C4-2B (cell line): Measurements from ENCODE around the gene TRPC4.

Source experiments
- H3K27ac ChIP-seq: fragments of 450-650 bp; 2 replicates; pipeline ENCODE4 v1.5.1; 2017
- ZFX ChIP-seq: fragments of 450-650 bp; IDR thresholded peaks from 2 replicates; pipeline ENCODE4 v1.6.1; 2017
- TF ChIP-seq, protein P1 (sequence below): fragments of 450-650 bp; conservative IDR thresholded peaks from 2 replicates; pipeline ENCODE4 v1.5.1; 2017; ENCODE audit warnings: mild to moderate bottlenecking

TRPC4 gene

GRCh38 chr13:37729876-37730275 is 139.7 kb downstream of the TRPC4 start:
- H3K27ac ChIP-seq = no peak overlapping the region
- TF ChIP-seq, protein P1, sequence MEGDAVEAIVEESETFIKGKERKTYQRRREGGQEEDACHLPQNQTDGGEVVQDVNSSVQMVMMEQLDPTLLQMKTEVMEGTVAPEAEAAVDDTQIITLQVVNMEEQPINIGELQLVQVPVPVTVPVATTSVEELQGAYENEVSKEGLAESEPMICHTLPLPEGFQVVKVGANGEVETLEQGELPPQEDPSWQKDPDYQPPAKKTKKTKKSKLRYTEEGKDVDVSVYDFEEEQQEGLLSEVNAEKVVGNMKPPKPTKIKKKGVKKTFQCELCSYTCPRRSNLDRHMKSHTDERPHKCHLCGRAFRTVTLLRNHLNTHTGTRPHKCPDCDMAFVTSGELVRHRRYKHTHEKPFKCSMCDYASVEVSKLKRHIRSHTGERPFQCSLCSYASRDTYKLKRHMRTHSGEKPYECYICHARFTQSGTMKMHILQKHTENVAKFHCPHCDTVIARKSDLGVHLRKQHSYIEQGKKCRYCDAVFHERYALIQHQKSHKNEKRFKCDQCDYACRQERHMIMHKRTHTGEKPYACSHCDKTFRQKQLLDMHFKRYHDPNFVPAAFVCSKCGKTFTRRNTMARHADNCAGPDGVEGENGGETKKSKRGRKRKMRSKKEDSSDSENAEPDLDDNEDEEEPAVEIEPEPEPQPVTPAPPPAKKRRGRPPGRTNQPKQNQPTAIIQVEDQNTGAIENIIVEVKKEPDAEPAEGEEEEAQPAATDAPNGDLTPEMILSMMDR = no peak
- no peak for TF ChIP-seq ZFX

- no peak for TF ChIP-seq ZFX
- TF ChIP-seq, protein P1 = no peak
- no peak overlapping the region for H3K27ac ChIP-seq
These were observed 153.0 kb downstream of the TRPC4 start for GRCh38 chr13:37716420-37717195.

DNA sequence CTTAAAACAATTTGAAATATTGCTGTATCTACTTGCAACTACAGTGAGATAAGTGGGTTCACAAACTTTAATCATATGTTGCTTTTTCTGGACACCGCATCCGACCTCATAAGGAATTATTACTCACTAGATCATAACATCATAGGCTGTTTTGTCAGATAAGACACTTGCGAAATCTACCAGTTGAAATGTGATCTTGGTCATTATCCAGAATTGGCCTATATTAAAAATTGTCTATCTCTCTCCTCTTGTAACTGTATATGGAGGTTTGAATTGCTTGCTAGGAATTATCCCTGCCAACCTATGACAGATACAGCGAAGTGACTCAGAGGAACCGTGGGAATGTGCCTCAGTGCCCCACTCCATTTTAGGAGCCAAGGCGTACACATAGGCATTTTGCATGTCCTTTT is 154.0 kb downstream of the TRPC4 start:
- H3K27ac ChIP-seq = no peak overlapping the region
- TF ChIP-seq ZFX = no peak
- TF ChIP-seq, protein P1 = no peak

DNA sequence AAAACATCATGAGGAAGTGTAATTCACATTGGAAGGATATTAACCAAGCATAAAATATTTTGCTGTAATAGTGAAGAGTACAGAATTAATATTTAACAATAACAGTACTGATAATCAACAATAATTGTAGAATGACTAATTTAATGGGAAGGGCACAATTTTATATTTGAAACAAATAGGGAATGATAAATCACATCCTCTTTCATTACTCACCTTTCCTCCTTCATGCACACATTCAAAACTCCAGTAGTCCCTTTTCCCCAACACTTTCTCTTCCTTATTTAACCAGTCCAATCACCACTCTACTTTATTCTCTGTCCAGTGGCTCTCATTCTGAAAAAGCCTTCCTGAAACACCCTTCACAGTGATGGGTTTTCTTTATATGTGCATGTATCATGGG is 160.3 kb downstream of the TRPC4 start:
- no peak overlapping the region for H3K27ac ChIP-seq
- TF ChIP-seq, protein P1 = no peak
- TF ChIP-seq ZFX = no peak

- no peak for TF ChIP-seq ZFX
- TF ChIP-seq, protein P1 = no peak
- H3K27ac ChIP-seq = no peak overlapping the region
These were observed 161.7 kb downstream of the TRPC4 start for GRCh38 chr13:37707739-37708500.

DNA sequence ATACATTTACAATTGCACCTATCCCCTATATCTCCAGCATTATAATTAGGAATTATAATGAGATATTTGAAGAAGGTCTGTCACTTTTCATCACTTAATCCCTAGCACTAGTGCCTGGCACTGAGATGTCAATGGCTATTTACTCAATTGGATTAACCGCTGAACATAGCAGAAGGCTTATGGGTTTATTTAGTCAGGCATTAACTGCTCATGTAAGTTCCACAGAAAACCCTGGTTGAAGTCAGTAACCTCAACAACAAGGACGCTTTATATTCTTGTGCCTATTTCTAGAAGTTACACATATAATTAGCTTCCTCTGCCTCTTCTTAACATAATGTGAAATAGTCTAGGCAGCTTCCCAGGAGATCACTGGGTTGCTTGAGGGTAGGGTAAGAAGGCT is 163.5 kb downstream of the TRPC4 start:
- no peak overlapping the region for H3K27ac ChIP-seq
- TF ChIP-seq, protein P1 = no peak

- TF ChIP-seq ZFX = no peak
- TF ChIP-seq, protein P1 = no peak
- H3K27ac ChIP-seq = no peak overlapping the region
These were observed 167.6 kb downstream of the TRPC4 start for GRCh38 chr13:37701972-37702371.
